SU-DHL-6 (cell line): Measurements from ENCODE around the gene CHD5.

Experiments
- H2AFZ ChIP-seq: fragments of 200-600 bp; sonication (generic); 2 replicates; pipeline ENCODE4 v1.6.1; 2014; ENCODE audit warnings: low read depth, mild to moderate bottlenecking, moderate library complexity, mixed read lengths, antibody characterized with exemption, low read length; ENCODE audit not compliant: severe bottlenecking
- H3F3A ChIP-seq: fragments of 200-600 bp; shearing (Covaris generic); 2 replicates; pipeline ENCODE4 v1.6.0; 2016; ENCODE audit warnings: antibody characterized with exemption, mild to moderate bottlenecking; ENCODE audit not compliant: insufficient read depth
- H3K27ac ChIP-seq: fragments of 200-600 bp; sonication (generic); 2 replicates; pipeline ENCODE4 v1.5.1; 2016; ENCODE audit warnings: low read depth, mild to moderate bottlenecking, low read length, moderate library complexity, mixed read lengths
- H3K27me3 ChIP-seq: fragments of 200-600 bp; sonication (generic), shearing (Covaris generic); 2 replicates; pipeline ENCODE4 v1.6.0; 2014; ENCODE audit warnings: mild to moderate bottlenecking, low read length
- H3K36me3 ChIP-seq: fragments of 200-600 bp; sonication (generic); 2 replicates; pipeline ENCODE4 v1.6.1; 2014; ENCODE audit warnings: mild to moderate bottlenecking, low read length, mixed read lengths
- H3K4me2 ChIP-seq: fragments of 300-600, 200-600 bp; shearing (Covaris generic), sonication (generic); 2 replicates; pipeline ENCODE4 v1.6.0; 2014; ENCODE audit warnings: low read length, low read depth, mild to moderate bottlenecking; ENCODE audit not compliant: poor library complexity, severe bottlenecking
- H3K4me3 ChIP-seq: fragments of 200-600 bp; sonication (generic); 2 replicates; pipeline ENCODE4 v1.5.1; 2014; ENCODE audit warnings: antibody characterized with exemption, low read length, mild to moderate bottlenecking, mixed read lengths; ENCODE audit not compliant: insufficient read depth, poor library complexity, severe bottlenecking
- H3K79me2 ChIP-seq: fragments of 200-600 bp; sonication (generic); 2 replicates; pipeline ENCODE4 v1.6.1; 2014; ENCODE audit warnings: mild to moderate bottlenecking, low read length, moderate library complexity; ENCODE audit not compliant: insufficient read depth
- H3K9ac ChIP-seq: fragments of 200-600 bp; sonication (generic); 2 replicates; pipeline ENCODE4 v1.7.0; 2014; ENCODE audit warnings: mild to moderate bottlenecking, low read length
- H3K9me2 ChIP-seq: fragments of 200-600 bp; sonication (generic); replicated peaks from 2 replicates; pipeline ENCODE4 v1.6.1; 2014; ENCODE audit warnings: low read length; ENCODE audit not compliant: insufficient read depth
- H3K9me3 ChIP-seq: fragments of 200-600 bp; sonication (generic); 2 replicates; pipeline ENCODE4 v1.6.1; 2014; ENCODE audit warnings: low read length, mixed read lengths; ENCODE audit not compliant: insufficient read depth
- H4K20me1 ChIP-seq: fragments of 200-600 bp; sonication (generic); 2 replicates; pipeline ENCODE4 v1.6.1; 2014; ENCODE audit warnings: low read depth, mild to moderate bottlenecking, antibody characterized with exemption, low read length, moderate library complexity, mixed read lengths
- CTCF ChIP-seq: fragments of 200-600 bp; sonication (generic); IDR thresholded peaks from one replicate; pipeline ENCODE4 v1.5.1; 2017; ENCODE audit warnings: antibody characterized with exemption, mild to moderate bottlenecking, low read length, moderate library complexity; ENCODE audit not compliant: insufficient read depth, poor library complexity, severe bottlenecking
- EZH2phosphoT487 ChIP-seq: fragments of 200-600 bp; sonication (generic), shearing (Covaris generic); conservative IDR thresholded peaks from 2 replicates; pipeline ENCODE4 v1.6.1; 2018; ENCODE audit warnings: mild to moderate bottlenecking, antibody characterized with exemption, low read length, moderate library complexity, mixed read lengths

Gene CHD5

GRCh38 chr1:6179564-6180175, 451 bp downstream of the CHD5 start:
- H3K27me3 ChIP-seq: no peaks in the 10 kb centered on the region
- no peaks in the 10 kb centered on the region for H4K20me1 ChIP-seq
- H3K9ac ChIP-seq: no peak overlapping the region
- no peak overlapping the region for H2AFZ ChIP-seq
- H3K36me3 ChIP-seq: no peaks in the 10 kb centered on the region
- peaks cover 3% of the 10 kb centered on the region; the same call in 1 of the 2 replicates for H3F3A ChIP-seq
- H3K4me3 ChIP-seq: no peak overlapping the region
- no peak for TF ChIP-seq EZH2phosphoT487
- no peak for TF ChIP-seq CTCF
- H3K9me3 ChIP-seq: no peaks in the 10 kb centered on the region
- no peak overlapping the region for H3K27ac ChIP-seq
- no peaks in the 10 kb centered on the region for H3K79me2 ChIP-seq
- H3K9me2 ChIP-seq: no peaks in the 10 kb centered on the region
- H3K4me2 ChIP-seq: no peak overlapping the region

GRCh38 chr1:6178751-6179563, 1.2 kb downstream of the CHD5 start:
- H3K27ac ChIP-seq: no peak overlapping the region
- no peak overlapping the region for H3K9ac ChIP-seq
- H3K4me2 ChIP-seq: no peak overlapping the region
- no peaks in the 10 kb centered on the region for H3K9me3 ChIP-seq
- no peak overlapping the region for H3K4me3 ChIP-seq
- H3K27me3 ChIP-seq: no peaks in the 10 kb centered on the region
- peaks cover under 1% of the 10 kb centered on the region; the same call in 1 of the 2 replicates for H3F3A ChIP-seq
- H3K9me2 ChIP-seq: no peaks in the 10 kb centered on the region
- no peaks in the 10 kb centered on the region for H3K36me3 ChIP-seq
- H4K20me1 ChIP-seq: no peaks in the 10 kb centered on the region
- no peak overlapping the region for H2AFZ ChIP-seq
- TF ChIP-seq EZH2phosphoT487 (no peak), CTCF (no peak)
- no peaks in the 10 kb centered on the region for H3K79me2 ChIP-seq

GRCh38 chr1:6177681-6178380, 2.3 kb downstream of the CHD5 start:
- H3F3A ChIP-seq: no peaks in the 10 kb centered on the region
- no peak overlapping the region for H3K9ac ChIP-seq
- H3K4me3 ChIP-seq: no peak overlapping the region
- H3K9me2 ChIP-seq: no peaks in the 10 kb centered on the region
- no peaks in the 10 kb centered on the region for H3K27me3 ChIP-seq
- H3K9me3 ChIP-seq: no peaks in the 10 kb centered on the region
- no peak overlapping the region for H3K4me2 ChIP-seq
- H3K79me2 ChIP-seq: no peaks in the 10 kb centered on the region
- no peak for TF ChIP-seq EZH2phosphoT487
- TF ChIP-seq CTCF: no peak
- no peaks in the 10 kb centered on the region for H3K36me3 ChIP-seq
- no peak overlapping the region for H3K27ac ChIP-seq
- H2AFZ ChIP-seq: no peak overlapping the region
- H4K20me1 ChIP-seq: no peaks in the 10 kb centered on the region
